NCI-H524 (cell line): ENCODE results near the gene RDH16.
"Not testable (repeated sequence)": the region's sequence is repeated elsewhere in the genome, so short reads cannot be mapped to it uniquely, and the experiment has no call there.

Experiments
- DNase-seq, 2 experiments: peaks; one replicate each; lab custom pipeline; 2025; lab: John Stamatoyannopoulos, UW

The RDH16 gene

DNA sequence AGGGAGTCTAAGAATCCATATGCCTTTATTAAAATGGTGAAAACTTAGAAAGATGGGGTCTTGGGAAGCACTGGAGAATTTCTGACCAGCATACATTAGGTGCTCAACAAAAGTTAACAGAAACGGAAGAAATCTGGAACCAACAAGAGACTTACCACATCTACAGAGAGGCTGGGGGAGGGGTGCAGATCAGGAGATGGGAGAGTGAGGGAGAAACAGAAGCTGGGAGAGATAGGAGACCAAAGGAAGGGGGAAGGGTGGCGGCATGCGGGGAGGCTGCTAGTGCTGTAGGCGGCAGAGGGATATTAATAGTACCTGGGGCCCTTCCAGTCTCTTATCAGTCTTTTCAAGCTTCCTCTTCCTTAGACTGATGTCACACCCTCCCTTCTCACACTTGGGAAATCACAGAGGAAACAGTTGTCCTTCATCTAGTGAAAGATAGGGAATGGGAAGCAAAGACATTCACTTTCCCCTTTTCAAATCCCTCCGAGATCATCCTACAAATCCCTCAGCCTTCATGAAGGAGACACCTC, 30.9 kb upstream of the RDH16 start:
- DNase-seq = no peak

DNA sequence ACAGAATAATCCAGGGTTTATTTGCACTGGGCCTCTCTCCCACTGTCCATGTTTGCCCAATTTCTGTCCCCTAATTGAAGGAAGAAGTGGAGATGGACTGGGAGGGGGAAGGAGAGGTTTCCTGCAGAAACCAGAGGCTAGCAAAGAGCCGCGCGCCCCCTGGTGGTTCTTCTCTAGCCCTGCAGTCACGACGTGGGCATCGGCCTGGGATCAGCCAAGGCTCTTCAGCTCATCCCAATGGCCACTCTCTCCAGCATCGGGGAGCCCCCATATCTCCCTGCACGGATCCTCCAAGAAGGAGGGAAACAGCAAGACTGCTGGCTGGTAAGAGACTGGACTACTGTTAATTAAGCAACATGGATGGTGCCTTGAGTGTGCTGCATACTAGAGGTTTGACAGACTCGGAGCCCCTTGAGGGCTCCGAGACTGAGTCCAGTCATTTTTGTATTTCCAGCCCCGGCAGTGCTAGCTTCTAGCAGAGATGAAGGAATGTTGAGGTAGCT, 30.2 kb upstream of the RDH16 start:
- DNase-seq = peak in 1 of 2 experiments; percentile 61

DNA sequence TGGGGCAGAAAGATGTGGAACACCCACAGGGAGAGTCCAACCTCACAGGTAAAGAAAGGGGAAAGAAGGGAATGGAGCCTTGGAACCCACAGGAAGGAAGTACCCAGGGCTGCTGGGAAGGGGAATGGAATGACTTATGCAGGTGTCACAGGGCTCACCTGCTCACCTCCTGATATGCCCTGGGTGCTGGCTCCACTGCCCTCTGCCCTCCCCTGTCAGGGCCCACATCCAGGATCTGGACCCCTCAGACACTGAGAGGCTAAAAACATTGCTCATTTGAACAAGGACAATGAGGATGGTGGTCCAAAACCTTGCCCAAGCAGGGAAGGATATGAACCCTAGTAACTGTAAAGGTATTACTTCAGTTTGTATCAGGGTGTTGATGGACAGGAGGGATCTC, 29.6 kb upstream of the RDH16 start:
- no peak for DNase-seq

DNA sequence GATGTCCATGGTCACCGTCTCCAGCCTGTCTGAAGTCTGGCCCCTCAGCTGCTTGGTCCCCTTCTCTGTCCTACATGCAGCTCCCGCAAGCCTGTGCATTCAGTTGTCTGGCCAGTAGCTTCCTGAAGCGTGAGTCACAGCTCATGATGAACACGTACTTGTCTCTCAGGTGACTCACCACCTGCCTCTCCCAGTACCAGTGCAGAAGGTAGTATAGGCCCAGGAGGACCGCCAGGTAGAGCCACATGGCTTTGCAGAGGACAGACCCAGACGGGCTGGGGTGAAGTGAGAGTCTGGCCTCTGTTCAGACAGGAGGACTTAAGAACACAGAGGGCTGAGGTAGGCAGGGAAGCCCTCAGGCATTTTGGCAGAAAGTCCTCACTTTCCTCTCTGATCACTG, 28.3 kb upstream of the RDH16 start:
- not testable (repeated sequence) for DNase-seq

DNA sequence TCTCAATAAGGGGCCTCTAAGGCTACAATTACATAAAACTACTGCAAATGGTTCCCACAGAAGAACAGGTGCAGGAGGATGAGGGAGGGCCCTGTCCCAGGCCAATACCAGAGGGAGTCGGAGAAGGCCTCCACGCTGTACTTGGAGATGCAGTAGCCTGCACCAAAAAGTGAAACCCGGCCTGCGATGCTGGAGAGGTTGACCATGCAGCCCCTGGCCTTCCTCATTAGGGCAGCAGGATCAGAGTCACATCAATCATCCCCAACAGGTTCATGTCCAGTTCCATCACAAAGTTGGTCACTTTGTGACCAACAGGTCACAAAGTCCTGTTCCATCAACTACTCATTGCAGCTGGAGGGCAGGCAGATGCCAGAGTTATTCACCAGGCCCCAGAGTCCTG, 26.0 kb upstream of the RDH16 start:
- DNase-seq = no peak

DNA sequence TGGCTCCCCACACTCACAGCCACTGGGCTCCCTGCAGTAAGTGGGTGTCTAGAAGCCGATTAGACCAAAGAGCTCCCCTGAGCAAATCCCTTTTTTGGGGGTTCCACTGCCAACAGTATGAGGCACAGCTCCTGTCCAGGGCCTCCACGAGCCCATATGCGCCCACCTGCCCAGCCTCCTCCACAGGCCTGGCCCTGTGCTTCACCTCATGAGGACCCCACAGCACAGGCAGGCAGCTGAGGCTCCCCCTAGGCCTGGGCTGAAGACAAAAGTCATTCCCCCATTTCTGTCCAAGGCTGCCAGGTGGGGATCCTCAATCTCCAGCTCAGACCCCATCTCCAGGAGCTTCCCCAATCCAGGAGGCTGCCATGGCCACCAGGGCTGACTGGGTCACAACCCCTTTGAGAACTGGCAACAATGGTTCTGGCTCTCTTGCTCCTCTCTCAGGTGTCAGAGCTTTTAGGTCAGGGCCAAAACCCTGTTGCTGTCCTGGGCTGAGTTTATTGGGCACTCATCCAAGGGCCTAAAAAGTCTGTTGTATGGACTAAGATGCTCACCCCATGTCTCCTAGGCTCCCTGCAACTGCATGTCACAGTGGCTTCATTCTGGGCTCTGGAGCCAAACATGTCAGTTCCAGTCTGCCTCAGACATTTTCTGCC, 25.3 kb upstream of the RDH16 start:
- DNase-seq = not testable (repeated sequence)

DNA sequence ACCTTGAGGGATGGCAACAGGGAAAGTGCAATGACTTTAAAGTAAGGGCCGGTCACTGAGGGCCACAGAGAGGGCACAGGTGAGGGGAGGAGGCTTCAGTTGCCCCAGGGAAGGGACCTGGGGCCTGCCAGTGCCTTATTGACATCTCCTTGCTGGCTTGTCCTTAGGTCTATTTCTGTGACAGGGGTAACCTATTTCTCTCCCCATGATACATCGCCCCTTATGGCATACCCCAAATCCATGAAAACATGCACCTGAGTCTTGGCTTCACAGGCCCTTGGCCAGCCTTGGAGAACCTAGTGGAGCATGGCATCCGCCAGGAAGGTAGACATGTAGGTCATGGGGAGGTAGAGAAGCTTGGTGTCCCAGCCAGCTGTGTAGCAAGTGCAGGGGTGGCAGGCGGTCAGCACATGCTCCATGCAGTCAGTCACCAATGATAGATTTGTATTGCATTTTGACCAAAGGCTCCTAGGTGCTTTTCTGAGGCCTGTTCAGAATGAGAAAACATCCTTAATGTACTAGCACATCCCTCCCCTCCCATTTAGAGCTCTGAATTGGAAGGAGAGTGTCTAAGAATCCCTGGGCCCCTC, 23.6 kb upstream of the RDH16 start:
- DNase-seq = no peak

DNA sequence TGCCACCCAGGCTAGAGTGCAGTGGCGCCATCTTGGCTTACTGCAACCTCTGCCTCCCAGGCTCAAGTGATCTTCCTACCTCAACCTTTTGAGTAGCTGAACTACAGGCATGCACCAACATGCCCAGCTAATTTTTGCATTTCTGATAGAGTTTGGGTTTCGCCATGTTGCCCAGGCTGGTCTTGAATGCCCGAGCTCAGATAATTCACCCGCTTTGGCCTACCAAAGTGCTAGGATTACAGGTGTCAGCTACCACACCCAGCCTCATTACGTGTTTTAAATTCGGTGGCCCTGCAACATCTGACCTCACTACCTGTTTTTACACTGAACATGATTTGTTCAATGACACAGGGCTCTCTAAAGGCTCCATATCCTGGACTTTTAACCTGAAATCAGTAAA, 22.9 kb upstream of the RDH16 start:
- no peak for DNase-seq

DNA sequence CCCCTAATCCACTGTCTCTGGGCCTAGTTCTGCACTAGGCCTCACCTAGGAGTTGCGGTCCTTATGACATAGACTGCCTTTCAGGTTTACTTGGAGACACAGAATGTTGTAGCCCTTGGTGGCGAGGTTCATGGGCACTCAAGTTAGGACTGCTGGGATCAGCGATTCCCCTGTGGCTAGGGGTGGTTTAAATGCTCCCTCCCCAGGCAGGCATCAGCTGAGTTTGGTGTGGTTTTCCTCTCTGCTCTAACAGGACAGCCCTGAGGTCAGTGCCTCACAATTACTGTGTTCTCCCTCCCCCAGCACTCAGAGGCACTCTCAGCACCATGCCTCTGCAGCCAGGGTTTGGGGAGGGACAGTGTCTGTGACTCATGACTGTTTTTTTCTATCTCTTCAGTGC, 22.2 kb upstream of the RDH16 start:
- DNase-seq = no peak

DNA sequence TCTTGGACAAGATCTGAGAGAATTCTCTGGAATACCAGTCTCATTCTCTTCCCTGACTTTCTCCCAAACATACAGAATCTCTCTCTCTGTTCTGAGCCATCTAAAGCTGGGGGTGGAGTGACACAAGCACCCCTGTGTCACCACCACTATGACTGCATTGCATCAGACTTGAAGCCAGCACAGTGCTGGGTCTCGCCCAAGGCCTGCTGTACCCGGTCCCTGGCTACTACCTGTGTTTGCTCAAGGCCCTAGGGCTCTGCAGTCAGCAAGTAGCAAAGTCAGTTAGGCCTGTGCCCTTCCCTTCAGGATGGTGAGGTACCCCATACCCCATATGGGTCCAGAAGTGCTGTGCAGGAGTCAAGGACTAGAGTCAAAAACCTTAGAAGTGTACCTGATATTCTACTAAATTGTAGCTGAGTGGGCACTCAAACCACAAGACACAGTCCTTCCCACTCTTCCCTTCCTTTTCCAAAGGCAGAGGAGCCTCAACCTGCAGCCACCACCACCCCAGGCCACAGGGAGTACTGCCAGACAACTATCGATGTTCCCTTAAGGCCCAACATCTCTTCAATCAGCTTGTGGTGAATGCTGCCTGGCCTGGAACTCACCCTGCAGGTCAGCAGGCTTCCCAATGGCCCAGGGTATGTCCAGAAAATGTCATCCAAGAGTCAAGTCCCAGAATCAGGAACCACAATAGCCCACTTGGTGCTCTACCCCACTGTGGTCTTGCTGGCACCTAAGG, 21.2 kb upstream of the RDH16 start:
- no peak for DNase-seq

DNA sequence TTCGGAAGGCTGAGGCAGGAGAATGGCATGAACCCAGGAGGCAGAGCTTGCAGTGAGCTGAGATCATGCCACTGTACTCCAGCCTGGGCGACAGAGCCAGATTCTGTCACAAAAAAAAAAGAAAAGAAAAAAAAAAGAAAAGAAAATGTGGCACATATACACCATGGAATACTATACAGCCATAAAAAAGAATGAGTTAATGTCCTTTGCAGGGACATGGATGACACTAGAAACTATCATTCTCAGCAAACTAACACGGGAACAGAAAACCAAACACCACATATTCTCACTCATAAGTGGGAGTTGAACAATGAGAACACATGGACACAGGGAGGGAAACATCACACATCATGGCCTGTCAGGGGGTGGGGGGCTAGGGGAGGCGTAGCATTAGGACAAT, 20.0 kb upstream of the RDH16 start:
- not testable (repeated sequence) for DNase-seq

DNA sequence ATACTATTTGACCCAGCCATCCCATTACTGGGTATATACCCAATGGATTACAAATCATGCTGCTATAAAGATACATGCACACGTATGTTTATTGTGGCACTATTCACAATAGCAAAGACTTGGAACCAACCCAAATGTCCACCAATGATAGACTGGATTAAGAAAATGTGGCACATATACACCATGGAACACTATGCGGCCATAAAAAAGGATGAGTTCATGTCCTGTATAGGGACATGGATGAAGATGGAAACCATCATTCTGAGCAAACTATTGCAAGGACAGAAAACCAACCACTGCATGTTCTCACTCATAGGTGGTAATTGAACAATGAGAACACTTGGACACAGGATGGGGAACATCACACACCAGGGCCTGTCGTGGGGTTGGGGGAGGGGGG, 16.8 kb upstream of the RDH16 start:
- not testable (repeated sequence) for DNase-seq

DNA sequence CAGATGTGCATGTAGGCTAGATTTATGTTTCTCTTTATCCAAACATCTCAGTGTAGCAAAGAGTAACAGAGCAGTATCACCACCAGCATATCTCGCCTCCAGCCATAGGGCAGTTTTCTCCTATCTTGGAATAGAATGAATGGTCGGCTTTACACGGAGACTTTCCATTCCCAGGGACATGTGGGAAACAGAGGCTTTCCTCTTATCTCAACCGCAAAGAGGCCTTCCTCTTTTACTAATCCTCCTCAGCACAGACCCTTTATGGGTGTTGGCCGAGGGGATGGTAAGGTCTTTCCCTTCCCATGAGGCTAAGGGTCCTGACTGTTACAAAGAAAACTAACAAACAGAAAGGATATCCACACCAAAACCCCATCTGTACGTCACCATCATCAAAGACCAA, 11.5 kb upstream of the RDH16 start:
- not testable (repeated sequence) for DNase-seq

DNA sequence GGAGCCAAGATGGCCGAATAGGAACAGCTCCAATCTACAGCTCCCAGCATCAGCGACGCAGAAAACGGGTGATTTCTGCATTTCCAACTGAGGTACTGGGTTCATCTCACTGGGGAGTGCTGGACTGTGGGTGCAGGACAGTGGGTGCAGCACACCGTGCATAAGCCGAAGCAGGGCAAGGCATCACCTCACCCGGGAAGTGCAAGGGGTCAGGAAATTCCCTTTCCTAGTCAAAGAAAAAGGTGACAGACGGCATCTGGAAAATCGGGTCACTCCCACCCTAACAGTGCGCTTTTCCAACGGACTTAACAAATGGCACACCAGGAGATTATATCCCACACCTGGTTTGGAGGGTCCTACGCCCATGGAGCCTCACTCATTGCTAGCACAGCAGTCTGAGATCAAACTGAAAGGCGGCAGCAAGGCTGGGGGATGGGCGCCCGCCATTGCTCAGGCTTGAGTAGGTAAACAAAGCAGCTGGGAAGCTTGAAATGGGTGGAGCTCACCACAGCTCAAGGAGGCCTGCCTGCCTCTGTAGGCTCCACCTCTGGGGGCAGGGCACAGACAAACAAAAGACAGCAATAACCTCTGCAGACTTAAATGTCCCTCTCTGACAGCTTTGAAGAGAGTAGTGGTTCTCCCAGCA, 8.7 kb upstream of the RDH16 start:
- DNase-seq = not testable (repeated sequence)

DNA sequence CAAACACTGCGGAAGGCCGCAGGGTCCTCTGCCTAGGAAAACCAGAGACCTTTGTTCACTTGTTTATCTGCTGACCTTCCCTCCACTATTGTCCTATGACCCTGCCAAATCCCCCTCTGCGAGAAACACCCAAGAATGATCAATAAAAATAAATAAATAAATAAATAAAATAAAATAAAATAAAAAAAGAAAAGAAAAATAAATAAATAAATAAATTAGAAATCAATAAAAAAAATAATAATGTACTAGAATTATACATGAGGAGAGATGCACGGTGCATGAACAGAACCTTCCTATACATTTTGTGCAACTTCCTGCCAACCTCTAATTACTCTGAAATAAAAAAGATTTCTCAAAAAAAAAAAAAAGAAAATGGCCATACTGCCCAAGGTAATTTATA, 7.7 kb upstream of the RDH16 start:
- not testable (repeated sequence) for DNase-seq

DNA sequence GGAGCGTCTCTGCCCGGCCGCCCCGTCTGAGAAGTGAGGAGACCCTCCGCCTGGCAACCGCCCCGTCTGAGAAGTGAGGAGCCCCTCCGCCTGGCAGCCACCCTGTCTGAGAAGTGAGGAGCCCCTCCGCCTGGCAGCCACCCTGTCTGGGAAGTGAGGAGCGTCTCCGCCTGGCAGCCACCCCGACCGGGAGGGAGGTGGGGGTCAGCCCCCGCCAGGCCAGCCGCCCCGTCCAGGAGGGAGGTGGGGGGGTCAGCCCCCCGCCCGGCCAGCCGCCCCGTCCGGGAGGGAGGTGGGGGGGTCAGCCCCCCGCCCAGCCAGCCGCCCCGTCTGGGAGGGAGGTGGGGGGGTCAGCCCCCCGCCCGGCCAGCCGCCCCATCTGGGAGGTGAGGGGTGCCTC, 6.1 kb upstream of the RDH16 start:
- not testable (repeated sequence) for DNase-seq

DNA sequence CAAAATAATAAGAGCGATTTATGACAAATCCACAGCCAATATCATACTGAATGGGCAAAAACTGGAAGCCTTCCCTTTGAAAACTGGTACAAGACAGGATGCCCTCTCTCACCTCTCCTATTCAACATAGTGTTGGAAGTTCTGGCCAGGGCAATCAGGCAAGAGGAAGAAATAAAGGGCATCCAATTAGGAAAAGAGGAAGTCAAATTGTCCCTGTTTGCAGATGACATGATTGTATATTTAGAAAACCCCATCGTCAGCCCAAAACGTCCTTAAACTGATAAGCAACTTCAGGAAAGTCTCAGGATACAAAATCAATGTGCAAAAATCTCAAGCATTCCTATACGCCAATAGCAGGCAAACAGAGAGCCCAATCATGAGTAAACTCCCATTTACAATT, 4.8 kb upstream of the RDH16 start:
- DNase-seq = not testable (repeated sequence)

DNA sequence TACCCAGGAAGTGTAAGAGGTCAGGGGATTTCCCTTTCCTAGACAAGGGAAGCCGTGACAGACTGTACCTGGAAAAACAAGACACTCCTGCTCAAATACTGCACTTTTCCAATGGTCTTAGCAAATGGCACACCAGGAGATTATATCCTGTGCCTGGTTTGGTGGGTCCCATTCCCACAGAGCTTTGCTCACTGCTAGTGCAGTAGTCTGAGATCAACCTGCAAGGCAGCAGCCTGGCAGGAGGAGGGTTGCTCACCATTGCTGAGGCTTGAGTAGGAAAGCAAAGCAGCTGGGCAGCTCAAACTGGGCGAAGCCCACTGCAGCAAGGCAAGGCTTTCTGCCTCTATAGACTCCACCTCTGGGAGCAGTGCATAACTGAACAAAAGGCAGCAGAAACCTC, 1.0 kb upstream of the RDH16 start:
- DNase-seq = no peak

DNA sequence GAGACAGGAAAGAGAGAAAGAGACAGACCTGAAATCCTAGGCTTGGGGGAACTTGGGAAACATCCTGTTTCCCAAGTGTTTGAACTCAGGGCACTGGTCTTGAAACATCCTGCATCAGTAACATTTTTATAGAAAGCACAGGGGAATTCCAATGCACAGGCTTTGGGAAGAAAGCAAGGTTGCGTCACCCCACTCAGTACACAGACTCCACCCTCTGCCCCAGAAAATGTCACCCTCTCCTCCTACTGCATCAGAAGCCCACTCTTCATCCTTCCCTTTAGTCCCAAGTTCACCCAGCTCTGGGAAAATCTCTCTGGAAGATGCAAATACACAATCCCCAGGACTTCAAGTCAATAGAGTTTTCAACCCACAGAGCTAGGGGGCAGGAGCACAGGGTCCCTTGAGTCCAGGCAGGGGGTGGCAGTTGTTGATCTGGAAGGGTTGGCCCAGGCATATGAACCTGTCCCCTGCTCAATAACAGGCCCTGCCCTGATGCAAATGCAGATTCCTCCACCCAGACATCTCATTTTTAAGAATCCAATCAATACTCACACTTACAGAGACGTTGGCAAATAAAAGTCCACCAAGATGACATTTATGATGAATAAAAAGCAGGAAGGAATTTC, 1.7 kb downstream of the RDH16 start:
- DNase-seq = no peak

DNA sequence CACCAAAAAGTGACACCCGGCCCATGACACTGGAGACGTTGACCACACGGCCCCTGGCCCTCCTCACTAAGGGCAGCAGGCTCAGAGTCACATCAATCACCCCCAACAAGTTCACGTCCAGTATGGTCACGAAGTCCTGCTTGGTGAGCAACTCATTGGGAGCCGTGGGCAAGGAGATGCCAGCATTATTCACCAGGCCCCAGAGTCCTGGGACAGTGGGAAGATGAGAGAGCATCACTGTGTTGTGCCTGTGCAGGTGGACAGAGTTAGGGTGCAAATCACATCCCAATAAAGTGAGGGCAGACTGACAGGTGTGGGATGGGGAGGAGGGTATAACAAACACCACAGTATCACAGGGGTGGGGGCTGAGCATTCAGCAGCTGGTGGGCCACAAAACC, 2.5 kb downstream of the RDH16 start:
- DNase-seq = no peak

DNA sequence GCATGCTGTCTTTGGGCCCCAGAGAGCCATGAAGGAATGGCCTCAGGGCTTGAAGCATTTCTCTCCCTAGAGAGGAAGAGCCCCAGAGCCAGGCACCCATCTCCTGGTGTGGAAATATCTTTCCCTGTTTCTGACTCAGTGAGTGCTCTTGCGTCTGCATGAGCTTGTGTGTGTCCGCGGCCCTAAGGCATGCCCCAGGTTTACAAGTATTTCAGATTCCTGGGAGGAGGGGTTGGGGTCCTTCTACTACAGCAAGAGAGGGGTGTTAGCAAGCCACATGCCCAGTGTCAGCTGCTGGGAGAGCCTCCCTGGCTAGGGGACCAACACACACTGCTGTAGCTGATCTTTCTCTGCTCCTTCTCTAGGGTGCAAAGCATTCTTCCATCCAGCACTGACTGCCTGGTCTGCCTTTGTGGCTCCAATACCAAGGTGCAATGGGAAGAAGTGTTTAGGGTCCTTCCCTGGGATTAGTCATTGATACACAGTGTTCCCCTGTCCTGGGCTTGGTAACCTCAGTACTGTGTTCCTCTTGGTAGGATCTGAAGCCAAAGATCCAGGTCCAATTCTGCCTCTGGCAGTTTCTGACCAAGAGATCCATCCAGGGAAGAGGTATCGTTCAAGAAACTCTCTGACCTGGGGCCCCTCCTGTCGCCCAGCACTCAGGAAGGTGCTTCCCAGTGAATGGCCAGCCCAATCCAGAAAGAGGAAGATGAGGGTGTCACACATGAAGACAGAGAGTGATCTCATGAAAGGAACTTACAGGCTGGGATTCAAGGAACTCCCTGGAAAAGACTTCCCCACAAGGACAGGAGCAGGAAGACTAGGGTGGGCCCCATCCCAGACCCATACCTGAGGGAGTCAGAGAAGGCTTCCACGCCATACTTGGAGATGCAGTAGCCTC, 3.1 kb downstream of the RDH16 start:
- DNase-seq = no peak
